ENCODE results near the gene MORF4L1.

- TF ChIP-seq POLR2AphosphoS5 (IDR thresholded peaks at IDR 0.05; ENCODE audit: low read depth, low read length) (no peak), POLR2A (IDR thresholded peaks at IDR 0.05; ENCODE audit: low read depth, low read length) (no peak)
Measured at GRCh38 chr15:78923480-78924360, 51.0 kb downstream of the MORF4L1 start.
